Activated naive CD8-positive, alpha-beta T cell (primary cell): Measurements from ENCODE around the gene PRSS1.
"Not testable (repeated sequence)": the region's sequence is repeated elsewhere in the genome, so short reads cannot be mapped to it uniquely, and the experiment has no call there.

Experiments used
- H3K27ac Mint-ChIP-seq: one replicate; pipeline ENCODE4 v1.8.0; 2021; ENCODE audit warnings: mixed read lengths
- H3K27me3 Mint-ChIP-seq: one replicate; pipeline ENCODE4 v1.8.0; 2021; ENCODE audit warnings: mixed read lengths
- H3K36me3 Mint-ChIP-seq: one replicate; pipeline ENCODE4 v1.8.0; 2021; ENCODE audit warnings: mixed read lengths
- H3K4me1 Mint-ChIP-seq: one replicate; pipeline ENCODE4 v1.8.0; 2021; ENCODE audit warnings: low read depth, mixed read lengths
- H3K4me3 Mint-ChIP-seq: one replicate; pipeline ENCODE4 v1.8.0; 2021; ENCODE audit warnings: mild to moderate bottlenecking, mixed read lengths
- H3K9me3 Mint-ChIP-seq: one replicate; pipeline ENCODE4 v1.8.0; 2021; ENCODE audit warnings: low read depth, mixed read lengths

PRSS1 gene

GRCh38 chr7:142774826-142775225 is 25.6 kb downstream of the PRSS1 start:
- Mint-ChIP-seq H3K27me3 (no peaks in the 10 kb centered on the region), H3K36me3 (no peaks in the 10 kb centered on the region), H3K9me3 (no peaks in the 10 kb centered on the region), H3K27ac (no peak overlapping the region), H3K4me1 (no peaks in the 10 kb centered on the region), H3K4me3 (no peak overlapping the region)

DNA sequence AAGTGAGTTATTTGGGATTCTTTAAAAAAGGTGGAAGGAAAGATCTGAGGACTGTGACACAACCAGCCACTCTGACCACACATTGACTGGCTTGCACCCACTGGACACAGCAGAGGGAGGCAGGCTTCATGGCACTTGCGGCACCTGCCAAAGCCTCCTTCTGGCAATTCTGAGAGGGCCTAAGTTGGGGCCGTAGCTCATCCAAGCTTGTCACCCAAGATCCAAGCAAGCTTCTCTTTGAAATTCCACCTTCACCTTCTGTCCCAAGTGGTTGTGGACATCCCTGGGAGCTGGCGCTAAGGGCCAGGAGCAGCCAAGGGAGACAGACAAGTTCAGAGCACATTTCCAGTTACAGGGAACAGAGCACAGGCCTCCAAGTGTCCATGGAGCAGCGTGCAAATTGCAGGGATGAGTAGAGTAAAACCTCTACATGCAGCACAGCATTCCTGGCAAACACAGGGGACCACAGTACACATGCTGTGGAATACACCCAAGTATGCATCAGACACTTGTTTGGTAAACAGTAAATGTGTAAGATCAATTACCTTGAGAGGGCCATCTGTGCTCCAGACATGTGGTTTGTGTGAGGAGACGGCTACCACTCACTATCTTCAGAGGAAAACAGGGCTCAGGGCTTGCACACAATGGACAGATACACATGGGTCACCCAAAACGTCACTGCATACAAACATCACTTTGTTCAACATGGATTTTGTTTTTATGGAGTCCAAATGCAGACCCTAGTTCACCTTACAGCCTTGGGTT is 26.3 kb downstream of the PRSS1 start:
- not testable (repeated sequence) for H3K9me3 Mint-ChIP-seq, H3K4me1 Mint-ChIP-seq, H3K27ac Mint-ChIP-seq, H3K27me3 Mint-ChIP-seq, H3K4me3 Mint-ChIP-seq, H3K36me3 Mint-ChIP-seq

GRCh38 chr7:142776206-142776844 is 27.1 kb downstream of the PRSS1 start:
- no peak overlapping the region for H3K4me3 Mint-ChIP-seq
- no peaks in the 10 kb centered on the region for H3K4me1 Mint-ChIP-seq
- no peak overlapping the region for H3K27ac Mint-ChIP-seq
- no peaks in the 10 kb centered on the region for H3K27me3 Mint-ChIP-seq
- no peaks in the 10 kb centered on the region for H3K9me3 Mint-ChIP-seq
- no peaks in the 10 kb centered on the region for H3K36me3 Mint-ChIP-seq

GRCh38 chr7:142776845-142777225 is 27.6 kb downstream of the PRSS1 start:
- not testable (repeated sequence) for H3K27ac Mint-ChIP-seq, H3K4me1 Mint-ChIP-seq, H3K4me3 Mint-ChIP-seq, H3K9me3 Mint-ChIP-seq, H3K36me3 Mint-ChIP-seq, H3K27me3 Mint-ChIP-seq

- no peaks in the 10 kb centered on the region for H3K36me3 Mint-ChIP-seq
- H3K4me1 Mint-ChIP-seq, result no peaks in the 10 kb centered on the region
- H3K27me3 Mint-ChIP-seq, result no peaks in the 10 kb centered on the region
- no peak overlapping the region for H3K27ac Mint-ChIP-seq
- no peak overlapping the region for H3K4me3 Mint-ChIP-seq
- H3K9me3 Mint-ChIP-seq, result no peaks in the 10 kb centered on the region
Observed at GRCh38 chr7:142777318-142777717, 28.0 kb downstream of the PRSS1 start.

DNA sequence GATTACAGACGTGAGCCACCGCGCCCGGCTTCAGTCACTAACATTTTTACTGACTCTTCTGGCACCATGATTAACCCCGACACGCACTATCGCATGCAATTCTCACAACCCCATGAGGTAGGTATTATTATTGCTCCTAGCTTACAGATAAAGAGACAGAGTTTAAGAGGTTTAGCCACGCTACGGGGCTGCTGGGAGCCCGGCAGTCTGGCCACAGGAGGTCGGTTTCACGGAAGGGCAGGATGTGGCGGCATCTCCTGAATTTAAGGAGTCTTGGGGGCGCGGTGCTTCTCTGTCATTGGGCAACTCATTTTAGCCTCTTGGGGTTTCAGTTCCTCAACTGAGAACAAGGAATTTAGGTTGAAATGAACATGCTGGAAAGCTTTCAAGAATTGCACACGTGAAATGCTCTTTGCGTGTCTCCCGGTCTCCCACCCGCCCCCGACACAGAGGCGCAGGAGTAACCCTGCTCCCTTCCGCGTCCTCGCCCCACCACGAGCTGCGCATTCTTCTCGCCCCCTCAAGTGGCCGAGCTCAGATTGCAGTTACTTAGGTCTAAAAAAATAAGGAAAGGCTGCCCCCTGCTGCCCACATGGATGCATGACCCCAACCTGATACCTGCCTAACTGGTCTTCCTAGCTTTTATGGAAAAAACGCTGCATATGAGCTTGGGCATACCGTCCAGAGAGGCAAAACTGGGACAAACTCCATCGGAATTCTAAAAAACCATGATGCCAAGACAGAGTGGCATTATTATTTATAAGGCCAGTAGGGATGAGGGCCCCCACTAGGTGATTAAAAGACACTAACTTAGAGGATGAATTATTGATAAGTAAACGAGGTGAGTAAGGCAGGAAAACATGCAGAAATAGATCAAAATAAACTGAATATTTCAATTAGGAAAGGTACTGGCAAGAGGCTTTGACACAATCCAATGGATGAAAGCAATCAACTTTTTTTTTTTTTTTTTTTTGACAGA is 33.9 kb downstream of the PRSS1 start:
- peaks cover 15% of the 10 kb centered on the region for H3K4me1 Mint-ChIP-seq
- no peaks in the 10 kb centered on the region for H3K27me3 Mint-ChIP-seq

GRCh38 chr7:142784096-142784495 is 34.8 kb downstream of the PRSS1 start:
- Mint-ChIP-seq H3K27me3 (no peaks in the 10 kb centered on the region), H3K4me3 (no peak overlapping the region), H3K27ac (peak overlapping the region; percentile 90), H3K4me1 (peaks cover 15% of the 10 kb centered on the region), H3K9me3 (no peaks in the 10 kb centered on the region), H3K36me3 (peaks cover 7% of the 10 kb centered on the region)

More for the DNA sequence above, 33.9 kb downstream of the PRSS1 start:
- H3K9me3 Mint-ChIP-seq, result no peaks in the 10 kb centered on the region
- H3K4me3 Mint-ChIP-seq, result peak overlapping the region; percentile 84
- peaks cover 2% of the 10 kb centered on the region for H3K36me3 Mint-ChIP-seq
- H3K27ac Mint-ChIP-seq, result peak overlapping the region; percentile 94

- peak overlapping the region; percentile 68 for H3K4me3 Mint-ChIP-seq
- H3K4me1 Mint-ChIP-seq, result peaks cover 15% of the 10 kb centered on the region
- H3K36me3 Mint-ChIP-seq, result peaks cover 12% of the 10 kb centered on the region
- H3K9me3 Mint-ChIP-seq, result no peaks in the 10 kb centered on the region
- no peaks in the 10 kb centered on the region for H3K27me3 Mint-ChIP-seq
- H3K27ac Mint-ChIP-seq, result peak overlapping the region; percentile 90
Observed at GRCh38 chr7:142784716-142785115, 35.4 kb downstream of the PRSS1 start.

DNA sequence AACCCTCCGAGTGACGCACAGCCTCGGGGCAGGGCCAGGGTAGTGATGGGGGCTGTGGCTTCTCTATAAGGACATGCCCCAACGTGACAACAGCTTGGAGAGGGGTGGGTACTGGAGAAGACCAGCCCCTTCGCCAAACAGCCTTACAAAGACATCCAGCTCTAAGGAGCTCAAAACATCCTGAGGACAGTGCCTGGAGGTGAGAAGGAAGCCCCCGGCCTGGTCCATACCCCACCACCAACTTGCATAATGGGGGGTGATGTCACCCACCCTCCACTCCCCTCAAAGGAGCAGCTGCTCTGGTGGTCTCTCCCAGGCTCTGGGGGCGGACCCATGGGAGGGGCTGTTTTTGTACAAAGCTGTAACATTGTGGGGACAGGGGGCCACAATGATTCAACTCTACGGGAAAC is 36.6 kb downstream of the PRSS1 start:
- Mint-ChIP-seq H3K9me3 (no peaks in the 10 kb centered on the region), H3K4me1 (peaks cover 15% of the 10 kb centered on the region), H3K36me3 (peaks cover 14% of the 10 kb centered on the region), H3K27me3 (no peaks in the 10 kb centered on the region), H3K4me3 (peak overlapping the region; percentile 77), H3K27ac (peak overlapping the region; percentile 93)

DNA sequence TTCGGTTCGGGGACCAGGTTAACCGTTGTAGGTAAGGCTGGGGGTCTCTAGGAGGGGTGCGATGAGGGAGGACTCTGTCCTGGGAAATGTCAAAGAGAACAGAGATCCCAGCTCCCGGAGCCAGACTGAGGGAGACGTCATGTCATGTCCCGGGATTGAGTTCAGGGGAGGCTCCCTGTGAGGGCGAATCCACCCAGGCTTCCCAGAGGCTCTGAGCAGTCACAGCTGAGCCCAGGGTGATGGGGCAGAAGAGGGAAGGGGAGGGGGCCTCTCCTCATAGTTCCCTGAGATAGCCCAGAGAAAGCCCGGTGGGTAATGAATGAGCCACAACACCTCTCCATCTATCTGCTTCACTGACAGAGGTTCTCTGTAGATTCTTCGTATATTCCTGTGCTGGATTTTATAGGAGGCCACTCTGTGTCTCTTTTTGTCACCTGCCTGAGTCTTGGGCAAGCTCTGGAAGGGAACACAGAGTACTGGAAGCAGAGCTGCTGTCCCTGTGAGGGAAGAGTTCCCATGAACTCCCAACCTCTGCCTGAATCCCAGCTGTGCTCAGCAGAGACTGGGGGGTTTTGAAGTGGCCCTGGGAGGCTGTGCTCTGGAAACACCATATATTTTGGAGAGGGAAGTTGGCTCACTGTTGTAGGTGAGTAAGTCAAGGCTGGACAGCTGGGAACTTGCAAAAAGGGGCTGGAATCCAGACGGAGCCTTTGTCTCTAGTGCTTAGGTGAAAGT is 37.9 kb downstream of the PRSS1 start:
- peak overlapping the region; percentile 99 for H3K4me3 Mint-ChIP-seq
- H3K27me3 Mint-ChIP-seq, result no peaks in the 10 kb centered on the region
- H3K9me3 Mint-ChIP-seq, result no peaks in the 10 kb centered on the region
- peaks cover 16% of the 10 kb centered on the region for H3K36me3 Mint-ChIP-seq
- peak overlapping the region; percentile 99 for H3K27ac Mint-ChIP-seq
- H3K4me1 Mint-ChIP-seq, result peaks cover 22% of the 10 kb centered on the region

DNA sequence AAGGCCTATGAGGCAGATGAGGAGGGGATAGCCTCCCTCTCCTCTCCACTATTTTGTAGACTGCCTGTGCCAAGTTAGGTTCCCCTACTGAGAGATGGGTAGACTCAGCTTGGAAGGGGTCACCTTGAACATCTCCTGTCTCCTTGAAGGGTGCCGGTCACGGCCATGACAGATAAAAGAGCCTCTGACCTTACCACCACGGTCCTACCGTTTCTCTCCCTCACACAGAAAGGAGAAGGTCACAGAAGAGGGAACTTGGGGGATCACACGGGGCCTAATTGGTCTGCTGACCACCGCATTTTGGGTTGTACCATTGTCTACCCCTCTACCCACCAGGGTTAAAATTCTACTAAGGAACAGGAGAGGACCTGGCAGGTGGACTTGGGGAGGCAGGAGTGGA is 38.5 kb downstream of the PRSS1 start:
- H3K9me3 Mint-ChIP-seq, result no peaks in the 10 kb centered on the region
- H3K27ac Mint-ChIP-seq, result peak overlapping the region; percentile 99
- peaks cover 20% of the 10 kb centered on the region for H3K36me3 Mint-ChIP-seq
- no peaks in the 10 kb centered on the region for H3K27me3 Mint-ChIP-seq
- peak overlapping the region; percentile 99 for H3K4me3 Mint-ChIP-seq
- H3K4me1 Mint-ChIP-seq, result peaks cover 27% of the 10 kb centered on the region

DNA sequence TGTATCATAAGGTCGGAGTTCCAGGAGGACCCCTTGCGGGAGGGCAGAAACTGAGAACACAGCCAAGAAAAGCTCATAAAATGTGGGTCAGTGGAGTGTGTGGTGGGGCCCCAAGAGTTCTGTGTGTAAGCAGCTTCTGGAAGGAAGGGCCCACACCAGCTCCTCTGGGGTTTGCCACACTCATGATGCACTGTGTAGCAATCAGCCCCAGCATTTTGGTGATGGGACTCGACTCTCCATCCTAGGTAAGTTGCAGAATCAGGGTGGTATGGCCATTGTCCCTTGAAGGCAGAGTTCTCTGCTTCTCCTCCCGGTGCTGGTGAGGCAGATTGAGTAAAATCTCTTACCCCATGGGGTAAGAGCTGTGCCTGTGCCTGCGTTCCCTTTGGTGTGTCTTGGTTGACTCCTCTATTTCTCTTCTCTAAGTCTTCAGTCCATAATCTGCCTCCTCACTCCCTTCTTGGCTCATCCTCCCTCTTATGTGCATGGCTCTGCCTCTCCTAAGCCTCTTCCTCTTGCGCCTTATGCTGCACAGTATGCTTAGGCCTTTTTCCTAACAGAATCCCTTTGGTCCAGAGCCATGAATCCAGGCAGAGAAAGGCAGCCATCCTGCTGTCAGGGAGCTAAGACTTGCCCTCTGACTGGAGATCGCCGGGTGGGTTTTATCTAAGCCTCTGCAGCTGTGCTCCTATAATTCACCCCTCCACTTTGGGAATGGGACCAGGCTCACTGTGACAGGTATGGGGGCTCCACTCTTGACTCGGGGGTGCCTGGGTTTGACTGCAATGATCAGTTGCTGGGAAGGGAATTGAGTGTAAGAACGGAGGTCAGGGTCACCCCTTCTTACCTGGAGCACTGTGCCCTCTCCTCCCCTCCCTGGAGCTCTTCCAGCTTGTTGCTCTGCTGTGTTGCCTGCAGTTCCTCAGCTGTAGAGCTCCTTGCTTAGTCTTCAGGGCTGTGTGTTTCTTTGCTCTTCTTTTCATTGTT is 39.3 kb downstream of the PRSS1 start:
- Mint-ChIP-seq H3K36me3 (peaks cover 24% of the 10 kb centered on the region), H3K27me3 (no peaks in the 10 kb centered on the region), H3K9me3 (no peaks in the 10 kb centered on the region), H3K4me1 (peaks cover 31% of the 10 kb centered on the region), H3K27ac (peak overlapping the region; percentile 99), H3K4me3 (peak overlapping the region; percentile 99)

- H3K36me3 Mint-ChIP-seq, result peaks cover 29% of the 10 kb centered on the region
- H3K9me3 Mint-ChIP-seq, result no peaks in the 10 kb centered on the region
- peaks cover 36% of the 10 kb centered on the region for H3K4me1 Mint-ChIP-seq
- peak overlapping the region; percentile 99 for H3K4me3 Mint-ChIP-seq
- no peaks in the 10 kb centered on the region for H3K27me3 Mint-ChIP-seq
- H3K27ac Mint-ChIP-seq, result peak overlapping the region; percentile 99
Observed at GRCh38 chr7:142789441-142789840, 40.2 kb downstream of the PRSS1 start.
